T-helper 2 cell (primary cell): ENCODE data around the gene FKBP10.
"Not testable (repeated sequence)": the region's sequence is repeated elsewhere in the genome, so short reads cannot be mapped to it uniquely, and the experiment has no call there.

Experiments
- DNase-seq, 5 experiments: peaks; one replicate each; pipeline versions ENCODE4 v3.0.0 to v3.0.0-alpha.2; 2012 to 2022

FKBP10 gene

DNA sequence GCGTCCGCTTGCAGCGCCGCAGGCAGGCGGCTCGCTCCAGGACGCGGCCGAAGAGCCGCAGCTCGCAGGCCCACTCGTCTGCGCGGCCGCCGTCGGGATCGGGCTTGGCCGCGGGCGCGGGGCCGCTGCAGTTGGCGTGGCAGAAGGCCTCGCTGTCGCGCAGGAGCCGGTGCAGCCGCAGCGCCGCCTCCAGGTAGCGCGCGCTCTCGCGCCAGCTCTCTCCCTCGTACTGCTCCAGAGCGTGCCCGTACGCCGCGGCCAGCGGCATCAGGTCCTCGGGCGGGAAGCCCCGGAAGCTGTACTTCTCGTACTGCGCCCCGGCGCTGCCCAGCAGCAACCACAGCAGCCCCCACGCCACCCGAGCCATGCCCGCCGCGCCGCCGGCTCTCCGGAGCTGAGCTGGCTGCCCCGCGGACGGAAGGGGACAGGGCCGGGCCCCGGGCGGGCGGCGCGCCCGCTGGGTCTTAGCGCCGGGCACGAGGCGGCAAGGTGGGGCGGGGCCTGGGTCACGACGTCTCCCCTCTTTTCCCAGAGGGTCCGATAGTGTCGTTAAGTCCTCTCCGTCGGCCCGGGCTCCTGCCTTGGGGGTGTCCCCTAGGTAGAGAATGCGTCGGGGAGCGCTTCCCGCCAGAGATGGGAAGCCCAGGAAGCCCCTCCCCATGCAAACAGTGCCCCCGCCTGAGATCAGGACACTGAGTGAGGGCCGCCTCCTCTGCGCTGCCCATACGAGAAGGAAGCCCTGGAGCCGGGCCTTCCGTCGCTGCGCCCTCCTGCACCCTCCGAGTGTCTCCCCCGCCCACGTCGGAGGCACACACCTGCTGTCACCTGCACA, 1.0 kb upstream of the FKBP10 start, which contains the start of gene P3H4:
Gene P3H4, minus strand, starts transcription at position 401 of the 832 bp plus-strand sequence. Its CDS starts 34 bp downstream, at position 367.
- DNase-seq, result peak; percentile 46 to 81 (median 62)

DNA sequence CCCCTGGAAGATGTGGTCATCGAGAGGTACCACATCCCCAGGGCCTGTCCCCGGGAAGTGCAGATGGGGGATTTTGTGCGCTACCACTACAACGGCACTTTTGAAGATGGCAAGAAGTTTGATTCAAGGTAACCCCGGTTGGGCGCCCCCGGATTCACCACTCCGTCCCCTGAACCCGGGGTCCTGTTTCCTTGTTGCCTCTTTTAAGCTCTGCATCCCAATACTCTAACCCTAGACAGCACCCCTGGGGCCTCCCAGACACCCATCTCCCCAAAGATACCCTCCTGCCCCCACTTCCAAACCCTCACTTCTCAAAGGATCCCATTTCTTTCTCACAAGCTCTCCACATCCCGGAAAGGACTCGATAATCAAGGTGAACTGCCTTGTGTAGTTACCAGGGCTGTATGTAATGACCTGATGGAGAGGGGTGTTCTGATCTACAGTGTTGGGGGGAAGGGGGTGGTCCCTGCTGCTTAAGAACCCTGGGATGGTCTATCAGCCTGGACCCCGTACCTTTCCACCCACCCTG, 412 bp downstream of the FKBP10 start:
- no peak for DNase-seq

DNA sequence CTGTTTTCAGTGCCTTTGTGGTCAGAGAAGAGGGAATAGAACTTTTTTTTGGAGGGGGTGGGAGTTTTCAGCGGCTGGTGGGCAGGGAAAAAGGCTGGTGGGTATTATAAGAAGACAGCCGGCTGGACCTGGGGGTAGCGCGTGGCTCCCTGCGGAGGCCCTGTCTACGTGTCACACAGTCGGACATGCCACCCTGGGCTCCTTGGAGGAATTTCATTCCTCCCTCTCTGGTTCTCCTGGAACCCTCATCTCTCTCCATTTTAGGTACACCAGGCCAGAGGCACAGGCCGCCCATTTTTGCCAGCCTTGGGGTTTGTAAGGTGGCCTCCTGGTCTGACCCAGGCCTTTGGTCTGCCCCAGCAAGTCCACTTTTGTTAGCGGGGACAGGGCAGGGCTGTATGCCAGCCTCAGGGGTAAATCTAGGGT, 908 bp downstream of the FKBP10 start:
- no peak for DNase-seq

DNA sequence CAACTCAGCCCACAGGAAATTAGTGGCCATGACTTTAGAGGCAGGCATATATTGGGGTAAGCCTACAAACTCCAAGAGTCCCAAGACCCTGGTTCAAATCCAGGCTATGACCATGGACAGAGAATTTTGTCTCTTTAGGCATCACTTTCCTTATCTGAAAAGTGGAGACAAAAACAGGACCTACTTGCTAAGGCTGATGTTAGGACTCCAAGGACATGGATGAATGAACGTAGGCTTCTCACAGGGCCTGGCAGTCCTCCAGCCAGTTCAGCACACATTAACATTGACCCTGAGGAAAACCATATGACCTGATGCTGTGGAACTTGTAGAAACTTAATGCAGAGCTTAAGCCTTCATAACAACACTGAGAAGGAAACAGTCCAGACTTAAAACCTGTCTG, 1.4 kb downstream of the FKBP10 start:
- no peak for DNase-seq

DNA sequence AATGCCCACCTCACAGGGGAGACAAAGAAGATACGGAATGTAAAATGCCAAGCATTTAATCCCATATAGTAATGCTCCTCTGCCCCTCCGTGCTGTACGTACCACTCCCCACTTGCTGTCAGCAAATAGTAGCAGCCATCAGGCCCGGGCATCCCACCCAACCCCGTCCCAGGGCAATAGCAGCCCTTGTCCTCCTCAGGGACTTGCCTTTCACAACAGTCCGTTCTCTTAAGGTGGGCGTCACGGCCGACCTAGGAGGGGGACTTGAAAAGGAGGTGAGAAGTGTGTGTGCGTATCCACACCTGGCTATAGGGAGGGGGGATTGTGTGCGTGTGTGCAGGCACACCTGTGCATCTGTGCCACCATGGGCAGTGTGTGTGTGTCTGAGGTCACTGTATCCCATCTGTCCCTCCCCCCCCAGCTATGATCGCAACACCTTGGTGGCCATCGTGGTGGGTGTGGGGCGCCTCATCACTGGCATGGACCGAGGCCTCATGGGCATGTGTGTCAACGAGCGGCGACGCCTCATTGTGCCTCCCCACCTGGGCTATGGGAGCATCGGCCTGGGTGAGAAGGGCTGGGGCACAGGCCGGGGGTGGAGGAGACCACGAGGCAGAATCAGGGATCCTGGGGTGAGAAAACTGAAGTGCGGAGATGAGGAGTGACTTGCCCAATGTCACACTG, 4.0 kb downstream of the FKBP10 start:
- DNase-seq, result no peak

DNA sequence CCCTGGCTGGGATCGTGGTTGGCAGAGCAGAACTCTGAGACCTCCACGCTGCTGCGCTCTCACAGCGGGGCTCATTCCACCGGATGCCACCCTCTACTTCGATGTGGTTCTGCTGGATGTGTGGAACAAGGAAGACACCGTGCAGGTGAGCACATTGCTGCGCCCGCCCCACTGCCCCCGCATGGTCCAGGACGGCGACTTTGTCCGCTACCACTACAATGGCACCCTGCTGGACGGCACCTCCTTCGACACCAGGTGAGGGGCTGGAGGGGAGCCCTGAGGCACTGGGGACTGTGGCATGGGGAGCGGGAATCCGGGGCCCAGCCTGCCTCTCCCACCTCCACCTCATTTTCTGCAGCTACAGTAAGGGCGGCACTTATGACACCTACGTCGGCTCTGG, 5.2 kb downstream of the FKBP10 start:
- no peak for DNase-seq

DNA sequence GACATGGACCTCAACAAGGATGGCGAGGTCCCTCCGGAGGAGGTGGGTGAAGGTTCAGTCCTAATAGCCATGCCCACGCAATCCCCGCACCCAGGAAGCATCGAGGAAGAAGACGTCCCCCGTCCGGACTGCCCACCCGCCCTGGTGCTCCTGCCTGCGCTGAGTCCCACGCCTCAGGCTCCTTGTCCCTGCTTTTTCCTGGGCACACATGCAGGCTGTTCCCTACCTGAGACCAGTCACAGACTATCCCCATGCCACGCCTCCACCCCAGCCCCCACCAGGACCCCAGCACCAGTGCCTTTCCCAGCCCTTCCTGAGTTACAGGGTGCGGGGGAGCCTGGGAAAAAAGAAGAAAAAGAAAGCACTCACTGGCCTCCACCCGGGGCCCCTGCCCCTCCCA, 9.0 kb downstream of the FKBP10 start:
- no peak for DNase-seq

DNA sequence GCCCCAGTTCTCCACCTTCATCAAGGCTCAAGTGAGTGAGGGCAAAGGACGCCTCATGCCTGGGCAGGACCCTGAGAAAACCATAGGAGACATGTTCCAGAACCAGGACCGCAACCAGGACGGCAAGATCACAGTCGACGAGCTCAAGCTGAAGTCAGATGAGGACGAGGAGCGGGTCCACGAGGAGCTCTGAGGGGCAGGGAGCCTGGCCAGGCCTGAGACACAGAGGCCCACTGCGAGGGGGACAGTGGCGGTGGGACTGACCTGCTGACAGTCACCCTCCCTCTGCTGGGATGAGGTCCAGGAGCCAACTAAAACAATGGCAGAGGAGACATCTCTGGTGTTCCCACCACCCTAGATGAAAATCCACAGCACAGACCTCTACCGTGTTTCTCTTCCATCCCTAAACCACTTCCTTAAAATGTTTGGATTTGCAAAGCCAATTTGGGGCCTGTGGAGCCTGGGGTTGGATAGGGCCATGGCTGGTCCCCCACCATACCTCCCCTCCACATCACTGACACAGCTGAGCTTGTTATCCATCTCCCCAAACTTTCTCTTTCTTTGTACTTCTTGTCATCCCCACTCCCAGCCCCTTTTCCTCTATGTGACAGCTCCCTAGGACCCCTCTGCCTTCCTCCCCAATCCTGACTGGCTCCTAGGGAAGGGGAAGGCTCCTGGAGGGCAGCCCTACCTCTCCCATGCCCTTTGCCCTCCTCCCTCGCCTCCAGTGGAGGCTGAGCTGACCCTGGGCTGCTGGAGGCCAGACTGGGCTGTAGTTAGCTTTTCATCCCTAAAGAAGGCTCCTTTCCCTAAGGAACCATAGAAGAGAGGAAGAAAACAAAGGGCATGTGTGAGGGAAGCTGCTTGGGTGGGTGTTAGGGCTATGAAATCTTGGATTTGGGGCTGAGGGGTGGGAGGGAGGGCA, 9.7 kb downstream of the FKBP10 start:
- no peak for DNase-seq

DNA sequence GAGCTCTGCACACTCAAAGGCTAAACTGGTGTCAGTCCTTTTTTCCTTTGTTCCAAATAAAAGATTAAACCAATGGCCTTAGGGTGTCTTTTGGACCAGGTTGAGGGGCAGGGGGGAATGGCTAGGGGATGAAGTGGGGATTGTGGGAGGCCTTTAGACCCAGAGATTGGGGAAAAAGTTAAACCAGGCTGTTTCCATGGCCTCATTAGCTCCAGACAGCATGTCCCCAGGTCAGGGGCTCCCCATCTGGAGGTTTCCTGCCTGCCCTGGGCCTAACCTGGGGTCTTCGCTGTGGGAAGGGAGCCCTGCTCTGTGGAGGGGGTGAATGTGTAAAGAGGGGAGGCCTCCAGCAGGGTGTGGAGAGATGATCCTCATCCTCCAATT, 10.3 kb downstream of the FKBP10 start:
- no peak for DNase-seq

DNA sequence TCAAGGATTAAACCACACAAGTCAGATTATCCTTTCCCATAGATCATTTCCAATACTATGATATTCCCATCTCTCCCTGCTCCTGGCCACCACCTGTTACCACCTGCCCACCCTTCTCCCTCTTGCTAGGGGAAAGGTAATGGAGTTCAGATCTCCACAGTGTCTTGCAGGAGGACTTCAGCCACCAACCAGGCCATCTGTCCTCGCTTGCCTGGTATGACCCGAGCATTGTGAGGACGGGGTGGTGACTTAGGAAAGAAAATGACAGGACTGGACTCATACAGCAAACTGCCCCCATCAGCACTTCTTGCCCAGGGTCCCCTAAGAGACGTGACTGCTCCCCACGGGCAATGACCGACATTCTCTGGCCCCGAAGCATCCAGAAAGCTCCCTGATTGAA, 10.8 kb downstream of the FKBP10 start:
- DNase-seq, result no peak

DNA sequence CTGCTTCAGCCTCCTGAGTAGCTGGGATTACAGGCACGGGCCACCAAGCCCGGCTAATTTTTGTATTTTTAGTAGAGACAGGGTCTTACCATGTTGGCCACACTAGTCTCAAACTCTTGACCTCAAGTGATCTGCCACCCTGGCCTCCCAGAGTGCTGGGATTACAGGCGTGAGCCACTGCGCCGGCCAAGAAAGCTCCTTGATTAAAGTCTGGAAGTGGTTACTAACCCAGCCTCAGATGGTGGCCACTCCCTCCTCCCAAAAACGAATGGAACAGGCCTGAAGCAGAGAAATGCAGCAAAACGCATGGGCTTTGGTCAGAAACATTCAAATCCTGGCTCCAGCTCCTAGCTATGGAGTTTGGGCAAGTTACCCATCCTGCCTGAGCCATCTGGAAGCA, 11.3 kb downstream of the FKBP10 start:
- DNase-seq, result no peak

DNA sequence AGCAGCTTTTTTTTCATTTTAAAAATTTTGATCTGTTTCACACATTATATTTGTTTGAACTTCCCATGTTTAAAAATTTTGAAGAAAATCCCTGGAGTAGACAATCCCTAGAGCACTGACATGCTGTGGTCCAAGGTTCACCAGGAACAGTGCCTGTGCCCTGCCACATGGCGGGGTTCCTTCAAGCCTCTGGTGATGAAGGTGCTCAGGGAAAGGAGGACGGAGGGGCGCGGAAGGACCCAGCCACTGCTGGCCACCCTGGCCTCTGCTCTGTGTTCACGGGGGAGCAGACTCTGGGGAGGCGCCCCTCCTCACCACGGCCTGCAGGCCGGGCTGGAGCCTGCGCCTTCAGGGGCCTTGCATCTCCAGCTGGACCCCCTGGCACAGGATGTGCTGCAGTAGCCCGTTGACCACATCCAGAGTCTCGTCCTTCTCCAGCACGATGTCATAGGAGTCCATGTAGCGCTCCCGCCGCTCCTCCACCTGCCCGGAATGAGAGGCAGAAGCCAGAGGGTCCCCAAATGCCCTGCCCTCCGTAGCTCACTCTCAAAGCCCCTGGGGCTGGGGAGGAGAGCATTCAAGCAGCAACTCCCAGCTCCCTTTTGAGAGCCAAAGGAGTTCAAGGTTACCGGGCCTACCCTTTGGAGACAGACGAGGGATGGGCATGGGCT, 12.5 kb downstream of the FKBP10 start:
- no peak for DNase-seq

DNA sequence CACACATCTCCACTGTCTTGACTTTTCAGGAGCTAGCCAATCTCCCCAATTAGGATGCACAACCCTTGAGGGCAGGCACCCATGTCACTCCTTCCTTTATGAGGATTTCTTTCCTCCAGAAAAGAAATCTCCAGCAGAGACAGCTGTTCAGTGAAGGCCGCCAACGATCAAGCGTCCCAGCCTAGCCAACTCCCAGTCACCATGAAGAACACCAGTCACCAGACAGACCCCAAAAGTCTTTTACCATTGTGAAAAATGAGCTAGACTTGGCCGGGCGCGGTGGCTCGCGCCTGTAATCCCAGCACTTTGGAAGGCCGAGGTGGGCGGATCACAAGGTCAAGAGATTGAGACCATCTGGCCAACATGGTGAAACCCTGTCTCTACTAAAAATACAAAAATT, 17.2 kb downstream of the FKBP10 start:
- DNase-seq, result not testable (repeated sequence)

DNA sequence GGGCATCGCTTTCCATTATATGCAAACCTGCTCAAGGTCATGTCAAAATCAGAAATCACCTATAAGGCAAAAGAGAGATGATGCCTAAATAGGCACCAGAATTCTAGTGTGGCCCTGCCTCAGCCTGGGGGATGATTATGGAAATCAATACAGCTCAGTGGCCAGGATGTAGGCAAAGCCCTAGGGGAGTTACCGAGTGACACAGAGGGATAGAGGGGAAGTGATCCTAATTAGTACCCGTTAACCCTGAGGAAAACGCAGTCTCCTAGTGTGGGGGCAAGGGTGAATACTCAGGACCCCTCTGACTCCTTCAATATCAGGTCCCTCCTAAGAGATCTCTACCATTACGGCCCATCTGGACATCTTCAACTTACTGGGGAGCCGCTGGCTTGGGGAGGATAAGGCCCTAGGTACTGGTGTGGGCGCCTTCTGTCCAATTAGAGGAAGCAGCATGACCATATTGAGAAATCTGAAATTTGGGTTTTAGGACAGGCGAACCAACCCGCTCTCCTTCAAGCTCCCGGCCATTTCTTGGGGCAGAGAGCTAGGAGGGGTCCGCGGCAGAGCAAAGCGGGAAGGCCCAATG, 22.5 kb downstream of the FKBP10 start:
- DNase-seq, result no peak

DNA sequence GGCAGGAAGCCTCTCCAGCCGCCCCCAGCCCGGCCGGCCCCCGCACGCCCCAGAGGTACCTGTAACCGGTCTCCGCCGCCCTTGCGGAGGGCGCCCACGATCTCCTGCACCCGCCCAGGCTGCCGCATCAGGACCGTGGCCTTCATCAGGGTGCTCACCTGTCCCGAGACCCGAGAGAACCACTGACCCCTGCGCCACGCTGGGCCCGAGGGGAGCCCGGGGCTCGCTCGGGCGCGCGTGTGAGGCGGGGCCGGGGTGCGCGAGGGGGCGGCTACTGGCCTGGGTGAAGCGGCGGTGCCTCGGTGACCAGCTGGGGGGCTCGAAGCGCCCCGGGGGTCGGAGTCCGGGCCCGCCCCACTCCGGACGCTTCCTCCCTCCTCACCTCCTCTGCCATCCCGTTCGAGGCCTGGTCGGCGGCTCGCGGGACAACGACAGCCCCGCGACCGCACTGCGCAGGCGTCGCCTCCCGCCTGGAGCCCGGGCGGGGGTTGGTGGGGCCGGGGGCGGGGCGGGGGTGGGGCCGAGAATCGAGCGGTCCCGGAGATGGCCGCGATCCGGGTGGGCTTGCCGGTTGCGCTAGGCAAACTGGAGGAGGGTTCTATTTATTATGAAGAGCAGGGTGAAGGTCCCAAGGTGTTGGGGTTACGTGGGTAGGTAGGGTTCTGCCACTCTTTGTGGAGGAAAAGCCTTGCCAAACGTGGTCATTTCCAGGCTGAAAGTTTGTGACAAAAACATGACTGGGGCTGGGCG, 23.2 kb downstream of the FKBP10 start, which contains the start of gene NT5C3B:
Gene NT5C3B, minus strand, starts transcription at position 433 of the 750 bp plus-strand sequence. Its CDS starts 39 bp downstream, at position 394.
- DNase-seq, result peak in 3 of 5 experiments; percentile 19 to 73 (median 48)

DNA sequence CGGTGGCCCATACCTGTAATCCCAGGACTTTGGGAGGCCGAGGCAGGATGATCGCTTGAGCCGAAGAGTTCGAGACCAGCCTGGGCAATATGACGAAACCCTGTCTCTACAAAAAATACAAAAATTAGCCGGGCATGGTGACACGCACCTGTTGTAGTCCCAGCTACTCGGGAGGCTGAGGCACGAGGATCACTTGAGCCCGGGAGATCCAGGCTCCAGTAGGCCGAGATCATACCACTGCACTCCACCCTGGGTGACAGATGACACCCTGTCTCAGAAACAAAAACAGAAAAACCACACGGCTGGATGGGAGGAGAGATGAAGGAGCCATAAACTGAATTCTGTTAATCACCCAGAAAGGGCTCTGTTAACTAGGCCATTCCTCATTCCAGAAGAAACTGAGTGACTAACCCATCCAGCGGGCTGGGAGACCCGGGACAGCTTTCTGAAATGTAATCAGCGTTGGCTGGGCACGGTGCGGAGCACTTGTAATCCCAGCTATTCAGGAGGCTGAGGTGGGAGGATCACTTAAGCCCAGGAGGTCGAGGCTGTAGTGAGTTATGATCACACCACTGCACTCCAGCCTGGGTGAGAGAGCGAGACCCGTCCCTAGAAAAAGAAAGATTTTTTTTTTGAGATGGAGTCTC, 23.9 kb downstream of the FKBP10 start:
- DNase-seq, result peak in 1 of 5 experiments; percentile 15

DNA sequence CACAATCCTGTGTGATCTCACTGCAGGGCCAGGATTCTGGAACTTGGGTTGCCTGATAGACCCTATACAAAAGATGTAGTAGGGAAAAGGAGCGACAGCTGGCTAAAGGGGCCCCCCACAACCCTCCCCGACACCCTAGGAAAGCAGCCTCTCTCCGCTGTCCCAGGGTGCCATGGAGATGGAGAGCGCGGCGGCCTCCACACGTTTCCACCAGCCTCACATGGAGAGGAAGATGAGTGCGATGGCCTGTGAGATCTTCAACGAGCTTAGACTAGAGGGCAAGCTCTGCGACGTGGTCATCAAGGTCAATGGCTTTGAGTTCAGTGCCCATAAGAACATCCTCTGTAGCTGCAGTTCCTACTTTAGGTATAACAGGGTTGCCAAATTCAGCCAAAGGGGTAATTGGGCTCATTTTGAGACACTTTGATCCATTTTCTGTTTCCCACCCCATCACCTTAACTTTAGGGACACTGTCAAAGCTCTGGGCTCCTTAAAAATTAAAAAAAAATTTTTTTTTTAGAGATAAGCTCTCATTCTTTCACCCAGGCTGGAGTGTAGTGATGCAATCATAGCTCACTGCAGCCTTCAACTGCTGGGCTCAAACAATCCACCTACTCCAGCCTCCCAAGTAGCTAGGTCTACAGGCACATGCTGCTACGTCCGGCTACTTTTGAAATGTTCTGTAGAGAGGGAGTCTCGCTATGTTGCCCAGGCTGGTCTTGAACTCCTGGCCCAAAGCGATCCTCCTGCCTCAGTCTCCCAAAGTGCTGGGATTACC, 25.1 kb downstream of the FKBP10 start, which contains the start of gene KLHL10:
Gene KLHL10, plus strand, starts transcription at position 65 of the 778 bp plus-strand sequence. Its CDS starts 108 bp downstream, at position 173.
- no peak for DNase-seq

DNA sequence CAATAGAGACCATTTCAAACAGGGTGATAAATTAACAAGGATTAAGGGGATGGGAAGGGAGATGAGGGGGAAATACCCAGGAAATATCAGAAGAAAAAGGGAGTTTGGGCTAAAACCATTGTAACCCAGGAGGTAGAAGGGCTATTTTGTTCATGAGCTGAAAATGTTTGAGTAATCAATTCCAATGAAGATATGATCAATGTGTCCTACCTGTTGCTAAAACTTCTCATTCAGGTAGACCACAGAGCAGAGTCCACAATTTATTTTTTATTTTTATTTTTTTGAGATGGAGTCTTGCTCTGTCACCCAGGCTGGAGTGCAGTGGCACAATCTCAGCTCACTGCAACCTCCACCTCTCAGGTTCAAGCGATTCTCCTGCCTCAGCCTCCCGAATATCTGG, 26.6 kb downstream of the FKBP10 start:
- not testable (repeated sequence) for DNase-seq

DNA sequence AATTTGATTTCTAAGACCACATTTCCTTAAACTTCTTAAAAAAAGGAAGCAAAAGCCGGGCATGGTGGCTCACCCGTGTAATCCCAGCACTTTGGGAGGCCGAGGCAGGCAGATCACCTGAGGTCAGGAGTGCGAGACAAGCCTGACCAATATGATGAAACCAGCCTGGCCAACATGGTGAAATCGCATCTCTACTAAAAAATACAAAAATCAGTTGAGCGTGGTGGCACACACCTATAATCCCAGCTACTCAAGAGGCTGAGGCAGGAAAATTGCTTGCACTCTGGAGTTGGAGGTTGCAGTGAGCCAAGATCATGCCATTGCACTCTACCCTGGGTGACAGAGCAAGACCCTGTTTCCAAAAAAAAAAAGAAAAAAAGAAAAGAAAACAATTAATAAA, 28.0 kb downstream of the FKBP10 start:
- DNase-seq, result not testable (repeated sequence)
